HG02623 (cell line): Measurements from ENCODE around the gene LYRM4.

ENCODE experiments used
- ATAC-seq: cut with Tn5 transposase; IDR thresholded peaks from one replicate; pipeline ENCODE4 v1.9.1; 2021; ENCODE audit warnings: moderate library complexity; ENCODE audit not compliant: unreplicated experiment

Gene LYRM4

GRCh38 chr6:5102267-5102970, 158.3 kb downstream of the LYRM4 start:
- ATAC-seq, result no peak

GRCh38 chr6:5100806-5101205, 159.9 kb downstream of the LYRM4 start:
- ATAC-seq, result no peak

- no peak for ATAC-seq
Measured at GRCh38 chr6:5099537-5099936, 161.2 kb downstream of the LYRM4 start.

- no peak for ATAC-seq
Measured at GRCh38 chr6:5098501-5099270, 162.1 kb downstream of the LYRM4 start.

- ATAC-seq, result no peak
Measured at GRCh38 chr6:5096482-5096881, 164.3 kb downstream of the LYRM4 start.

GRCh38 chr6:5095236-5095635, 165.5 kb downstream of the LYRM4 start:
- ATAC-seq, result peak; percentile 73

GRCh38 chr6:5094327-5094726, 166.4 kb downstream of the LYRM4 start:
- no peak for ATAC-seq

DNA sequence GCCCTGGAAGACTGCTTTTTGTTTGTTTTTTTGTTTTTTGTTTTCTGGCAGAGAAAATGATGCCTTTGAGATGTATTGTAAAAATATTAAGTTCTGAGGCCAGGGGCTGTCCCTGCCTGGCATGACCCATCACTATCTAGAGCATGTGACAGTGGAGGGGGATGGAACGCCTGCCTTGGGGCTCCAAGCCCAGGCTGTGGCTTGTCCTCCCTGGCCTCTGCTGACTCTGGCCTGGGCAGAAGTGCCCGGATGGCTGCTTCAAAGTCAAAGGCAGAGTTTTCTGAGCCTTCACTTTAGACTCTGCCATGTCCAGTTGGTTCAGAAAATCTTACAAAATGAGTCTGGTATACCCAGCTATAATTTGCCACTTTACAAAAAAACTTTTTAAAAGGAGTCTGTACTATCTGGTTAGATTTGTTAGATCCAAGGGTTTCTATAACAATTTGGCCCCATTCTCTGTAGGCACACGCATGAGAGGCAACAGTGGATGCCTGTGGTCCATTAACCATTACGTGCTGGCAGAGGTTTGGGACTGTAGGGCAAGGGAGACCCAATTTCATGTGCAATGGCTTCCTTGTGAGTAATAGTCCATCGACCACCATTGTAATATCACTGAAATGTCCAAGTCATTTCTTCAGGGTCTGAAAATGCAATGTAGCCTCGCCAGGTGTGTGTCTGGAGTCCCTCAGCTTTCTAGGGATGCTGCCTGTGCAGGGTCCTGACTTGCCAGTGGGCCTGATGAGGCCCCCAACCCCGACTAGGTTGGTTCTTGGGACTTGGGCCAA, 167.3 kb downstream of the LYRM4 start:
- ATAC-seq, result no peak

- ATAC-seq, result no peak
Measured at GRCh38 chr6:5091210-5092069, 169.3 kb downstream of the LYRM4 start.

DNA sequence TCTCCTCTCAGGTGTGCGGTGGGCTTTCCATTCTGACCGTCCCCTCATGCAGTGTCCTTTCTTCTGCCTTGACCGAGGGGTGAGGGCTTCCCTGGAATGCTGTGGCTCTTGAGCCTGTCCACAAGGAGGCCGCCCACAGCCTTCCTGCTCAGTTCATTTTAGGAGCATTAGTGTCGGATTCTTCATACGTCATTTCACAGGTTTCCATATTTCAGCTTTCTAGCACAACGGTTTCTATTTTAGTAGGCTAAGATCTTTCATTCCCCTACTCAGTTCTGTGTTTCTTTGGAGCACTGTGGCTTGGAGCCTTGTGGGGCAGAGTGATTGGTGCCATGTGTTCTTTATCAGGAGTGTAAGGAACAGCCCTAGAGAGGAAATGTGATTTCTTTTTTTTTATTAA, 170.1 kb downstream of the LYRM4 start:
- no peak for ATAC-seq

GRCh38 chr6:5089481-5090438, 171.0 kb downstream of the LYRM4 start:
- no peak for ATAC-seq

DNA sequence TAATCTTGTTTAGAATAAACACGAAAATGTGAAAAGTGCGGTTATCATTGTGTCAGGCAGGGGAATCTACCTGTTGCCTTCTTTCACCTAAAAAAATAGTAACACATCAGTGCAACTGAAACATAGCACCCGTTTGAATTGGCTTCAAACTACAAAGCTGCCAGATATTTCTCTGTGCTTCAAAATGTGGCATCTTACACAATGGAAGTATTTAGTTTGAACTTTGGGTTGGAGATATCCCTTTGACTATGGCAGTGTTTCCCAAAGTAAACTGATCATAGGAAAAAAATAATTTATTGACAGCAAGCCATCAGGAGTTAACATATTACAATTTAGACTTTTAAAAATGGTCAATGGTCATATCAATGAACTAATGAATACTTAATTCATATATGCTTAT, 172.0 kb downstream of the LYRM4 start:
- ATAC-seq, result no peak

DNA sequence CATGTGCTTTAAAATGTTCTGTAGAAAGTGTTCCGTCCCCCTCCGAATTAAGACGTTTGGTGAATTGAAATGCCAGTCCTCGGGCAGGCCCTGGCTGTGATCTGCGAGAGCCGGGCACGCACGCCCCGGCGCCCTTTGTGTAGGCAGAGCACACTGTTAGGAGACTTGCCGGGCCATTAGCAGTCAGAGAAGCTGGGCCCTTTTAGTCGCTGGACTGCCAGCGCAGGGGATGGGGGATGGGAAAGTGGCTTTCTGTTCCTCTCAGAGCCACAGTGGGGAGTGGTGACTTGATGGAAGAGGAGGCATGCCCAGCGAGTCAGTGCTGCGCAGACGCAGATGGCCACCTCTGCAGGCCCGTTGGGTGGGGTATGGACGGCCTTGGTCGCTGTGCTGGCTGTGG, 173.4 kb downstream of the LYRM4 start:
- no peak for ATAC-seq

DNA sequence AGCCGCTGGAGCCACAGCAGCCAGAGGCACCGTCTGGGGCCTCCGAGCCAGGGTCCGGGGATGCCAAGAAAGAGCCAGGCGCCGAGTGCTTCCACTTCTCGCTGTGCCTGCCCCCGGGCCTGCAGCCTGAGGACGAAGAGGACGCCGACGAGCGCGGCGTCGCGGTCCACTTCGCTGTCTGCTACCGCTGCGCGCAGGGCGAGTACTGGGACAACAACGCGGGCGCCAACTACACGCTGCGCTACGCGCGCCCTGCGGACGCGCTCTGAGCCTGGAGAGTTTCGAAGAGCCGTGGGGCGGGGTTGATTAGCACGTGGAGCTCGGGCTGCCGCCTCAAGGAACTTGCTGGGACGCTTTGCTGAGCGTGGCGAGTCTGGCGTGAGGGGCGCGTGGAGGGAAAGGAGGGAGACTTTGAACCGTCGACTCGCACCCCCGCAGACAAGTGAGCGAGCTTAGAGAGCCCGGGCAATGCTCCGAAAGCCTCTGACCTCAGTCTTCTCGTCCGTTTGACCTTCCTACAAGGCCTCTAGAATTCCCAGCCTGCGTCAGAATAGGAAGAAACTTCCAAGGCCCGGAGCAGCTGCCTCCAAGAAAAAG, 174.4 kb downstream of the LYRM4 start:
- no peak for ATAC-seq

DNA sequence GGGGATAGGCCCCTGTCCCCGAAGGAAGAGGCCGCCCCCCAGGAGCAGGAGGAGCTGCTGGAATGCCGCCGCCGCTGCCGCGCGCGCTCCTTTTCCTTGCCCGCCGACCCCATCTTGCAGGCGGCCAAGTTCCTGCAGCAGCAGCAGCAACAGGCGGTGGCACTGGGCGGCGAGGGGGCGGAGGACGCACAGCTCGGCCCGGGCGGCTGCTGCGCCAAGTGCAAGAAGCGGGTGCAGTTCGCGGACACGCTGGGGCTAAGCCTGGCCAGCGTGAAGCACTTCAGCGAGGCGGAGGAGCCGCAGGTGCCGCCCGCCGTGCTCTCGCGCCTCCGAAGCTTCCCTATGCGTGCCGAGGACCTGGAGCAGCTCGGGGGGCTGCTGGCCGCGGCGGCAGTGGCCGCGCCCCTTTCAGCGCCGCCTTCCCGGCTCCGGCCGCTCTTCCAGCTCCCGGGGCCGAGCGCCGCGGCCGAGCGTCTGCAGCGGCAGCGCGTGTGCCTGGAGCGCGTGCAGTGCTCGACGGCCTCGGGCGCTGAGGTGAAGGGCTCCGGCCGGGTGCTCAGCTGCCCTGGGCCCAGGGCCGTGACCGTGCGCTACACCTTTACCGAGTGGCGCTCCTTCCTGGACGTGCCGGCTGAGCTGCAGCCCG, 175.0 kb downstream of the LYRM4 start:
- no peak for ATAC-seq

DNA sequence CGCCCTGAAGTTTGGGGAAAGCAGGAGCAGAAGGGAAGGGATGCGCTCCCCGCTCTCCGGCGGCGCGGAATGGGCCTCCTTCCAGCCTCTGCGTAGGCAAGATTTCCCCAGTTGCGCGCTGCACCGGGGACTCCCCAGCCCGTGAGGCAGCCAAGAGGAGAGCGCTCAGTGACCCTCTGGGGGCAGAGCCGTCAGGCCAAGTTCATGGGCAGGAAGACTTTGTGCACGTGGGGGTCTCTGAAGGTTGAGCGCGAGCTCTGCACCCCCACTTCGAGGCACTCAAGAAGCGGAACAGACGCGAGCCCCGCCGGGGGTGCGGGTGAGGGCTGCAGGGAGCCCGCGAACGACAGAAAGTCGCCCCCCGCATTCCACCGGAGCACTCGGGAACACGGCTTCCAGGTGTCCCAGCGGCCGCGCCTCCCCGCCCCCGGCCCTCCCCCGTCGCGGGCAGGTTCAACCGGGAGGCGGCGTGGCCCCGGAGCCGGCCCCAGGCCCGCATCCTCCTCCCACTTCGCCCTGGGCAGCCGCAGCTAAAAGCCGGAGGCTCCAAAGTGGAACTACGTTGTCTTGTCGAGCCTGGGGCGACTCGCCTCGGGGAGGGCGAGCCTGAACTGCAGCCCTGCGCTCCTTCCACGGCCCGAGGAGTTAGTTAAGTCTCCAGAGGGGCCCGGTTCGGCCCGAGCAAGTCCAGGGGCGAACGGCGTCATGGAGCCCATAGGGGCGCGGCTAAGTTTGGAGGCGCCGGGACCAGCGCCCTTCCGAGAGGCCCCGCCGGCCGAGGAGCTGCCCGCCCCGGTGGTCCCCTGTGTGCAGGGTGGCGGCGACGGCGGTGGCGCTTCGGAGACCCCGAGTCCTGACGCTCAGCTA, 175.7 kb downstream of the LYRM4 start, which contains the start of gene PPP1R3G:
PPP1R3G (plus strand) TSS at position 561 of the 867 bp plus-strand sequence; CDS start at position 706, 145 bp downstream.
- peak; percentile 46 for ATAC-seq

- peak; percentile 31 for ATAC-seq
Measured at GRCh38 chr6:5084360-5084780, 176.4 kb downstream of the LYRM4 start.
